Colonic mucosa (tissue), 4 donors: ENCODE data around the gene AFAP1L1. TPM values are rescaled to one million over a fixed set of nuclear protein-coding genes. Genes with fewer than 3 reads are reported as not detected.
A peak's percentile ranks its signal among the peaks of the same experiment; 100 is the strongest.
"Not testable (repeated sequence)": the region's sequence is repeated elsewhere in the genome, so short reads cannot be mapped to it uniquely, and the experiment has no call there.

Experiments used
- DNase-seq: peaks from one replicate; pipeline ENCODE4 v3.0.0-alpha.2; 2020
- H3K27ac ChIP-seq: fragments of 200-600 bp; one replicate; pipeline ENCODE4 v1.8.0; 2021
- H3K27me3 ChIP-seq: fragments of 200-600 bp; one replicate; pipeline ENCODE4 v1.8.0; 2021
- H3K36me3 ChIP-seq: fragments of 200-600 bp; one replicate; pipeline ENCODE4 v1.8.0; 2021
- H3K4me1 ChIP-seq: fragments of 200-600 bp; one replicate; pipeline ENCODE4 v1.8.0; 2021; ENCODE audit warnings: mild to moderate bottlenecking
- H3K4me3 ChIP-seq: fragments of 200-600 bp; one replicate; pipeline ENCODE4 v1.8.0; 2021
- H3K9ac ChIP-seq, 2 donors: one replicate each; pipeline ENCODE4 v1.7.0; 2013; ENCODE audit warnings: control low read depth in 2 of 2, low read depth in 2 of 2, low read length in 2 of 2
- H3K9me3 ChIP-seq: fragments of 200-600 bp; one replicate; pipeline ENCODE4 v1.8.0; 2021
- intact Hi-C: fragments of 100-400 bp; cut with DNase I; formaldehyde crosslinking; loops from one replicate; pipeline ENCODE4 v1.14.1; 2022
- total RNA-seq, 2 donors: library from RNA; stranded (reverse); fragmentation: NEBNext Ultra II Directional in 1 of 2; extraction: Animal tissue kit (Norgen Biotek cat#: 25700) in 1 of 2; gene quantifications; one replicate each; pipeline ENCODE4 v1.2.1, GENCODE V29; 2021
- TF ChIP-seq, protein P1 (sequence below): fragments of 200-600 bp; IDR thresholded peaks from one replicate; pipeline ENCODE4 v1.8.0; 2022; ENCODE audit warnings: antibody characterized with exemption, mild to moderate bottlenecking
- donor health status: healthy.
- donor health status: DM: no; HTN: no; CAD: no.
- donor health status: DM: no; HTN: no; CAD: no.

Gene AFAP1L1
- total RNA-seq, 2 donors from 2014 or later, result 1.6 to 4.0 TPM

DNA sequence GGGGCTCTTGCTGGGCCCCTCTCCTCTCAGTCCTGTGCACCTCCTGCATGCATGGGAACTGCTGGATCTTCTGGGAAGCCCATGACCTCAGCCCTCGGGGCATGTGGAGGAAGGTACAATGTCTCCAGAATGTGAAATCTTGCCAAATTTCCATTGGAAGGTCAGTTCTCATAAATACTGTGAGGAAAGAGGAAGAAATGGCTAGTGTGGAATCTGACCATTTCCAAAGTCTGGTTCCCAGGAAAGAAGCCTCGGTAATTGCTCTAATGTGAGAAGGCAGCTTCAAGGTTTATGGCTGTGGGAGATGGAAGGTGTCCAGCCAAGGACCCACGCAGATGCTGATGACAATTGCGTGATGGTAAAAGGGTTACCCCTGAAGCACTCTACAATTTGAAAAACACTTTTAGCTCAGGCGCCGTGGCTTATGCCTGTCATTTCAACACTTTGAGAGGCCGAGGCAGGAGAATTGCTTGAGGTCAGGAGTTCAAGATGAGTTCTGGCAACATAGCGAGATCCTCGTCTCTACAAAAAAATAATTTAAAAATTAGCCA, 115.5 kb downstream of the AFAP1L1 start:
- Histone ChIP-seq H3K4me3 (no peak overlapping the region), H3K27ac (peak overlapping the region; percentile 65), H3K36me3 (no peaks in the 10 kb centered on the region), H3K4me1 (no peaks in the 10 kb centered on the region), H3K9me3 (no peaks in the 10 kb centered on the region), H3K9ac (no peak overlapping the region), H3K27me3 (no peaks in the 10 kb centered on the region)
- TF ChIP-seq, protein P1, sequence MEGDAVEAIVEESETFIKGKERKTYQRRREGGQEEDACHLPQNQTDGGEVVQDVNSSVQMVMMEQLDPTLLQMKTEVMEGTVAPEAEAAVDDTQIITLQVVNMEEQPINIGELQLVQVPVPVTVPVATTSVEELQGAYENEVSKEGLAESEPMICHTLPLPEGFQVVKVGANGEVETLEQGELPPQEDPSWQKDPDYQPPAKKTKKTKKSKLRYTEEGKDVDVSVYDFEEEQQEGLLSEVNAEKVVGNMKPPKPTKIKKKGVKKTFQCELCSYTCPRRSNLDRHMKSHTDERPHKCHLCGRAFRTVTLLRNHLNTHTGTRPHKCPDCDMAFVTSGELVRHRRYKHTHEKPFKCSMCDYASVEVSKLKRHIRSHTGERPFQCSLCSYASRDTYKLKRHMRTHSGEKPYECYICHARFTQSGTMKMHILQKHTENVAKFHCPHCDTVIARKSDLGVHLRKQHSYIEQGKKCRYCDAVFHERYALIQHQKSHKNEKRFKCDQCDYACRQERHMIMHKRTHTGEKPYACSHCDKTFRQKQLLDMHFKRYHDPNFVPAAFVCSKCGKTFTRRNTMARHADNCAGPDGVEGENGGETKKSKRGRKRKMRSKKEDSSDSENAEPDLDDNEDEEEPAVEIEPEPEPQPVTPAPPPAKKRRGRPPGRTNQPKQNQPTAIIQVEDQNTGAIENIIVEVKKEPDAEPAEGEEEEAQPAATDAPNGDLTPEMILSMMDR, result no peak
- DNase-seq, result no peak
- intact Hi-C loops, result no loop called here

DNA sequence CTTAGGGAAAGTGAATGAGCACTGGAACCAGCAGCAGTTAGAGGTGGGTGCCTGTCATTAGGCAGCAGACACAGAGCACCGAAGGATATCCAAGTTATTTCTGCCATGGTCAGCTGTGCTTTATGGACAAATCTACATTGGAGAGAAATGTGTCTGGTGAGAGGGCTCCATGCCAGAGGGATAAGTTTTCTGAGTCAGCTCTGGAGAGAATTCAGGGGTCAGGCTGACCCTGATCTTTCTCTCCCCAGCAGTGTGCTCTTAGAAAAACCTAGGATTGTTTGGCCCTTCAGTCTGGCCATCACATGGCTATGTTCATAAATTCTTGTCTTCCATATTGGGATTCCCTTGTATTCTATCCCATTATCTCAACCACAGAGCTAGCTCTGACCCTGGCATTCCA, 116.3 kb downstream of the AFAP1L1 start:
- intact Hi-C loops, result no loop called here
- H3K4me1 ChIP-seq, result no peaks in the 10 kb centered on the region

DNA sequence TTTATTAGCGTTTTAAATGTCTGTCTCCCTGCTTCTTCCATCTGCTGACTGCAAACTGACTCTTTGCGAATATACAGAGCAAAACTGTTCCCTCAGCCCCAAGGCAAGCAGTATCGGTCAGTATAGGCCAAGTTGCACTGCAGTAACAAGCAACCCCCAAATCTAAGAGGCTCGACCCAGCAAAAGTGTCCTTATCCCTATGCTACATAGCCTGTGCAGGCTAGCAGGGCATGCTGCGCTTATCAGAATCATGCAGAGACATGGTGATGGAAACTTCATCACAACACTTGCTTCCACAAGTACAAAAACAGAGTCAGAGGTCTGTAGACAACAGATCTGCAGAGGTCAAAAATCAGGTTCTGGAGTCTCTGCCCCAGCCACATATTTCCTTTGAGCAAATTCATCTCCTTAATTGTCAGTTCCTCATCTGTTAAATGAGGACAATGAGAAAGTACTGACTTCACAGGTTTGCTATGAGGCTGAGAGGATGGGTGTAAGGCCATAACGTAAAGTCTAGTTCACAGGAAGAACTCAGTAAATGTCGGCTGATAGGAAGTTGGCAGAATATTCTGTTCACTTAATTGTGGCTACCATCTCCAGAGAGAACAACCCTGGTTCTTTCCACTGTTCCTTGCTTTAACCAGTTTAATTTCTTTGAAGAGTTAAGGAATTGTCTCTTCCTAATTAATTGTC, 117.0 kb downstream of the AFAP1L1 start:
- Histone ChIP-seq H3K9me3 (no peaks in the 10 kb centered on the region), H3K27ac (peak overlapping the region; percentile 65), H3K9ac (no peak overlapping the region), H3K27me3 (no peaks in the 10 kb centered on the region), H3K4me1 (no peaks in the 10 kb centered on the region), H3K36me3 (no peaks in the 10 kb centered on the region), H3K4me3 (no peak overlapping the region)
- DNase-seq, result no peak
- TF ChIP-seq, protein P1, result no peak
- intact Hi-C loops, result no loop called here

More for the DNA sequence above, 116.3 kb downstream of the AFAP1L1 start:
- H3K9ac ChIP-seq, result no peak overlapping the region
- no peaks in the 10 kb centered on the region for H3K36me3 ChIP-seq
- H3K4me3 ChIP-seq, result no peak overlapping the region
- no peaks in the 10 kb centered on the region for H3K27me3 ChIP-seq
- H3K9me3 ChIP-seq, result no peaks in the 10 kb centered on the region
- TF ChIP-seq, protein P1, result no peak
- DNase-seq, result no peak
- H3K27ac ChIP-seq, result peak overlapping the region; percentile 65

DNA sequence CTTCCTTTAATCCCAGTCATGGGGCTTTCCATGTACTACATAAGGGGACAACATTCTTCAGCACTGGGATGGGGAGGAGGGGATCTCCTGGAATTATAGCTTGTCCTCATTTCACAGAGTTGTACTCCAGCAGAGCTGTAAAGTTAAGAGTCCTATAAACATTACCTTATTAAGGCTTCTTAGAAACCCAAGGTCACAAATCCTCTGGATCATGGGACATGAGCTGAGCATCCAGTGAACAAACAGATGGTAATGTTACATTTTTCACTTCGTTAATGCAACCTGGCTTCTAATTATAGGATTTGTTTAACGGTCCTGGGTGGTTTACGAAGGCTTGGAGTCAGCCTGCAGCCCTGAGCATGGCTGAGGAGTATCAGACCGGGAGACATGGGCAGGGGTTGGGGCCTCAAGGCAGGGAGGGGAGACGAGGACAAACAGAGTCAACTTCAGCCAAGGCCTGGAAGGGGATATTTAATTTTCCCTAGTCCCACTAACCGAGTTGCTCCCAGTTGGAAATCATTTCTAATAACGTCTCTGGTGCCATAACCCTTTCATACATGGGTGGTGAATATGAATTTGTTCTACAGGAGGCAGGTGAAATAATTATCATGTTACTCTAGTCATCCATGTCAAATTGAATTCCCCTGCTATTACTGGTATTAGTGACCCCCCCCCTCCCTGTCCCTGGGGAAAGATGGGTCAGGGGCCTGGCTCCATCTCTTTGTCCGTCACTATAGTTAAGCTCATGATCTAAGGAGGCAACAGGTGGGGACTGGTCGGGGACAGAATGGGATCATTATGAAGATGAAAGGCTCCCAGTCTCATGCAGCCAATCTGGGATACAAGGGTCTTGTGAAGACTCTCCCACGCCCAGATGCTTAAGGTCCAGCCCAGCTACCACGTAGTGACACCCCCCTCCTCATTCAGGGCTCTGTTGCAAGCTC, 118.2 kb downstream of the AFAP1L1 start:
- DNase-seq, result no peak
- TF ChIP-seq, protein P1, result no peak
- Histone ChIP-seq H3K27ac (peak overlapping the region; percentile 65), H3K9me3 (no peaks in the 10 kb centered on the region), H3K36me3 (no peaks in the 10 kb centered on the region), H3K9ac (peak overlapping the region in 1 of 2 donors; percentile 4), H3K27me3 (no peaks in the 10 kb centered on the region), H3K4me3 (no peak overlapping the region), H3K4me1 (no peaks in the 10 kb centered on the region)
- intact Hi-C loops, result no loop called here

DNA sequence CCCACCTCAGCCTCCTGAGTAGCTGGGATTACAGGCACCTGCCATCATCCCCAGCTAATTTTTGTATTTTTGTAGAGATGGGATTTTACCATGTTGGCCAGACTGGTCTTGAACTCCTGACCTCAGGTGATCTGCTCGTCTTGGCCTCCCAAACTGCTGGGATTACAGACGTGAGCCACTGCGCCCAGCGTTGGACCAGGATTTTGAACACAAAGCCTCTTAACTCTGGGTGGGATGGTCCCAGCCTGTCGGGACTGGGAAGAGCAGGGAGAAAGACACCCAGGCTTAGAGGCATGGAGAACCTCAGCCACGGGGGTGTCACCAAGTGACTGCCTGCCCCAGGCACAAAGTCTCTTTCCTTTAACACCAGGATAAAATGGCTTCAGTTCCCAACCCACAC, 119.4 kb downstream of the AFAP1L1 start:
- H3K27ac ChIP-seq, DNase-seq, H3K36me3 ChIP-seq, H3K9me3 ChIP-seq, intact Hi-C loops, H3K9ac ChIP-seq, H3K27me3 ChIP-seq, H3K4me1 ChIP-seq, H3K4me3 ChIP-seq: not testable (repeated sequence)

Other genes with a start within 250 kb of the AFAP1L1 start
- gene SH3TC2, start 208.8 kb upstream of the AFAP1L1 start, total RNA-seq, result 1 to 10 TPM in 1 of 2 donors, under 1 TPM in 1; 0.66 to 2.5 TPM
- 1 to 10 TPM; 2.3 to 4.1 TPM for gene ABLIM3, start 130.4 kb upstream of the AFAP1L1 start, total RNA-seq
- 10 to 100 TPM; 14.5 to 16.4 TPM for gene GRPEL2, start 73.6 kb downstream of the AFAP1L1 start, total RNA-seq
- gene PCYOX1L, start 86.2 kb downstream of the AFAP1L1 start, total RNA-seq, result 10 to 100 TPM in 1 of 2 donors, 1 to 10 TPM in 1; 4.0 to 10.1 TPM
- gene IL17B, start 107.4 kb downstream of the AFAP1L1 start, total RNA-seq, result under 1 TPM in 1 of 2 donors, not detected in 1; 0.42 TPM